ENCODE results near the gene KLK10.

DNA sequence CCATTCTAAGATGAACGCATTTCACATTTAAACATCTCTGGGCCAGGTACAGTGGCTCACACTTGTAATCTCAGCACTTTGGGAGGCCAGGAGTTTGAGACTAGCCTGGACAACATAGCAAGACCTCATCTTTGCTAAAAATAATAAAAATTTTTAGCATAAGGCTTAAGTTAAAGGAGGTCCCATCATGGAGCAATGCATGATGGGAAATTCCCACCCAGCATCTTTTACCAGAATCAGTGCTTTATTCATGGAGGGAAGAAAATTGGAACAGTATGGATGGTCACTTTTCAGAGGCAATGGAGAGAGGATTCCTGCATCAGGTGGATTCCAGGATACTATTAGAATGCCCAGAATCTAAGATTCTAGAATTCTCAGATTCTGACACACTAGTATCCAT is 14.3 kb downstream of the KLK10 start:
- TF ChIP-seq POLR2A (IDR thresholded peaks at IDR 0.05; ENCODE audit: borderline replicate concordance, extremely low read depth, insufficient read depth, insufficient read length) (no peak), ZNF274 (IDR thresholded peaks at IDR 0.05; ENCODE audit: low read depth, low read length) (no peak), JUND (IDR thresholded peaks at IDR 0.05) (no peak), EZH2phosphoT487 (IDR thresholded peaks at IDR 0.05; ENCODE audit: borderline replicate concordance) (no peak), FOSL1 (IDR thresholded peaks at IDR 0.05; ENCODE audit: low read depth) (no peak), RAD21 (IDR thresholded peaks at IDR 0.05; ENCODE audit: low read depth) (no peak), ZBTB33 (IDR thresholded peaks at IDR 0.05; ENCODE audit: extremely low read depth, insufficient replicate concordance, low read length) (no peak)
- TF ChIP-seq, protein P1, sequence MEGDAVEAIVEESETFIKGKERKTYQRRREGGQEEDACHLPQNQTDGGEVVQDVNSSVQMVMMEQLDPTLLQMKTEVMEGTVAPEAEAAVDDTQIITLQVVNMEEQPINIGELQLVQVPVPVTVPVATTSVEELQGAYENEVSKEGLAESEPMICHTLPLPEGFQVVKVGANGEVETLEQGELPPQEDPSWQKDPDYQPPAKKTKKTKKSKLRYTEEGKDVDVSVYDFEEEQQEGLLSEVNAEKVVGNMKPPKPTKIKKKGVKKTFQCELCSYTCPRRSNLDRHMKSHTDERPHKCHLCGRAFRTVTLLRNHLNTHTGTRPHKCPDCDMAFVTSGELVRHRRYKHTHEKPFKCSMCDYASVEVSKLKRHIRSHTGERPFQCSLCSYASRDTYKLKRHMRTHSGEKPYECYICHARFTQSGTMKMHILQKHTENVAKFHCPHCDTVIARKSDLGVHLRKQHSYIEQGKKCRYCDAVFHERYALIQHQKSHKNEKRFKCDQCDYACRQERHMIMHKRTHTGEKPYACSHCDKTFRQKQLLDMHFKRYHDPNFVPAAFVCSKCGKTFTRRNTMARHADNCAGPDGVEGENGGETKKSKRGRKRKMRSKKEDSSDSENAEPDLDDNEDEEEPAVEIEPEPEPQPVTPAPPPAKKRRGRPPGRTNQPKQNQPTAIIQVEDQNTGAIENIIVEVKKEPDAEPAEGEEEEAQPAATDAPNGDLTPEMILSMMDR (IDR thresholded peaks at IDR 0.05 in 2 of 3, conservative IDR thresholded peaks at IDR 0.05 in 1 of 3; ENCODE audit: borderline replicate concordance in 1 of 3, insufficient read depth in 1 of 3, low read depth in 2 of 3, low read length in 2 of 3) = no peak
